Lower leg skin (tissue), 4 donors: ENCODE data around the gene SVEP1. TPM values are rescaled to one million over a fixed set of nuclear protein-coding genes. Genes with fewer than 3 reads are reported as not detected.

Experiments used
- DNase-seq, 2 donors: peaks; one replicate each; pipeline ENCODE4 v3.0.0-alpha.2; 2019; ENCODE audit warnings: low spot score in 2 of 2
- H3K4me3 ChIP-seq: fragments of 200-600 bp; sonication (generic); 2 replicates; pipeline ENCODE4 v1.5.1; 2017; ENCODE audit warnings: mild to moderate bottlenecking, low read depth; ENCODE audit not compliant: poor library complexity, severe bottlenecking
- CTCF ChIP-seq, 3 donors: fragments of 450-650 bp; IDR thresholded peaks; one replicate each; pipeline ENCODE4 v1.5.1; 2016; ENCODE audit warnings: antibody characterized with exemption in 3 of 3, mild to moderate bottlenecking in 3 of 3, moderate library complexity in 2 of 3
- POLR2A ChIP-seq, 2 donors: fragments of 450-650 bp; IDR thresholded peaks; one replicate each; pipeline ENCODE4 v1.6.1; 2016 to 2017; ENCODE audit warnings: antibody characterized with exemption in 2 of 2, mild to moderate bottlenecking in 1 of 2, moderate library complexity in 1 of 2
- WGBS, 2 donors: methylation state at CpG; one replicate each; pipeline ENCODE4 v1.1.5; 2018; 5-methylcytosine and 5-hydroxymethylcytosine counted together
- intact Hi-C: fragments of 100-400 bp; cut with DNase I; formaldehyde crosslinking; loops from one replicate; pipeline ENCODE4 v1.15.0; 2023; ENCODE audit warnings: low total_unique reads
- total RNA-seq, 4 donors: library from RNA; depleted of rRNA; stranded (reverse); fragments of >200 nt; gene quantifications; one replicate each; pipeline ENCODE4 v1.1.0, GENCODE V29; 2016

SVEP1 gene
- total RNA-seq, 4 donors from 2014 or later: 11.1 to 39.0 (median 14.7) TPM

- intact Hi-C loops: no loop called here
- 83 to 96% methylated on average over 3 of the region's 3 CpGs for WGBS, 2 donors
- no peak overlapping the region for H3K4me3 ChIP-seq
- no peak for TF ChIP-seq POLR2A (IDR thresholded peaks at IDR 0.05)
- no peak for TF ChIP-seq CTCF (IDR thresholded peaks at IDR 0.05)
- DNase-seq: no peak
Measured at GRCh38 chr9:110512817-110513216, 66.7 kb downstream of the SVEP1 start.

GRCh38 chr9:110509792-110510191 lies 69.7 kb downstream of the SVEP1 start:
- intact Hi-C loops: no loop called here
- DNase-seq: no peak
- whole genome bisulfite sequencing, 2 donors: 57 to 71% methylated on average over 1 of the region's 1 CpG
- no peak for TF ChIP-seq POLR2A (IDR thresholded peaks at IDR 0.05)
- no peak for TF ChIP-seq CTCF (IDR thresholded peaks at IDR 0.05)
- no peak overlapping the region for H3K4me3 ChIP-seq

GRCh38 chr9:110502842-110503241 lies 76.7 kb downstream of the SVEP1 start:
- TF ChIP-seq CTCF (IDR thresholded peaks at IDR 0.05) (no peak), POLR2A (IDR thresholded peaks at IDR 0.05) (no peak)
- DNase-seq: no peak
- H3K4me3 ChIP-seq: no peak overlapping the region
- 77 to 85% methylated on average over 3 of the region's 3 CpGs for WGBS, 2 donors
- intact Hi-C loops: no loop called here

- no peak overlapping the region for H3K4me3 ChIP-seq
- no peak for TF ChIP-seq CTCF (IDR thresholded peaks at IDR 0.05)
- no peak for TF ChIP-seq POLR2A (IDR thresholded peaks at IDR 0.05)
- intact Hi-C loops: no loop called here
- DNase-seq: no peak
- 77 to 78% methylated on average over 1 of the region's 1 CpG for WGBS, 2 donors
Measured at GRCh38 chr9:110499608-110500007, 79.9 kb downstream of the SVEP1 start.

- intact Hi-C loops: no loop called here
- TF ChIP-seq POLR2A (IDR thresholded peaks at IDR 0.05): no peak
- H3K4me3 ChIP-seq: no peak overlapping the region
- DNase-seq: no peak
Measured at GRCh38 chr9:110487196-110487595, 92.3 kb downstream of the SVEP1 start.

GRCh38 chr9:110486218-110486617 lies 93.3 kb downstream of the SVEP1 start:
- no peak overlapping the region for H3K4me3 ChIP-seq
- 82 to 84% methylated on average over 1 of the region's 1 CpG for WGBS, 2 donors
- DNase-seq: no peak
- intact Hi-C loops: no loop called here
- TF ChIP-seq POLR2A (IDR thresholded peaks at IDR 0.05) (no peak), CTCF (IDR thresholded peaks at IDR 0.05) (no peak)
